Measurements from ENCODE around the gene ADORA2B. TPM values are rescaled to one million over a fixed set of nuclear protein-coding genes. Genes with fewer than 3 reads are reported as not detected.
A peak's percentile ranks its signal among the peaks of the same experiment; 100 is the strongest.

Gene ADORA2B
- total and polyA plus RNA-seq, 12 donors, result 0.17 to 4.0 (median 2.0) TPM

DNA sequence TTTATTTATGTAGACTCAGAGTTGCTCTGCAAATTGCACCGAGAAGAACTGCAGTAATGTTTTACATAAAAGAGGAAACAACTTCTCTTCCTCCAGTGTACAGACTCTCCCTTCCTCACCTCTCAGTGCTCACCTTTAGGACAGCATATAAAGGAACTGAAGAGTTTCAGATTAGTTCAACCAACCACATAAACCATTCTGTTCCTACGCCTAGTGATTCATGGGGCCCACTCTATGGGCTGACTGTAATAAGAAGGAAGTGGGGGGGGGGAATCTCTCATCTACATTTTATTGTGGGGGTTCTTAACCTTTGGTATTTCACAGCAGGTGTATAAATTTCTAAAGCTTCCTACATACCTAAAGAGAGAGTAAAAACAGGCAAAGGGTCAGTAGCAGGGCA, 36.3 kb downstream of the ADORA2B start:
- WGBS, 4 donors, result 42 to 60% (median 51%) methylated on average over 2 of the region's 2 CpGs
- intact Hi-C loops (cut with DNase I), result no loop called here
- TF ChIP-seq POLR2A (IDR thresholded peaks at IDR 0.05), result no peak
- TF ChIP-seq, protein P1, sequence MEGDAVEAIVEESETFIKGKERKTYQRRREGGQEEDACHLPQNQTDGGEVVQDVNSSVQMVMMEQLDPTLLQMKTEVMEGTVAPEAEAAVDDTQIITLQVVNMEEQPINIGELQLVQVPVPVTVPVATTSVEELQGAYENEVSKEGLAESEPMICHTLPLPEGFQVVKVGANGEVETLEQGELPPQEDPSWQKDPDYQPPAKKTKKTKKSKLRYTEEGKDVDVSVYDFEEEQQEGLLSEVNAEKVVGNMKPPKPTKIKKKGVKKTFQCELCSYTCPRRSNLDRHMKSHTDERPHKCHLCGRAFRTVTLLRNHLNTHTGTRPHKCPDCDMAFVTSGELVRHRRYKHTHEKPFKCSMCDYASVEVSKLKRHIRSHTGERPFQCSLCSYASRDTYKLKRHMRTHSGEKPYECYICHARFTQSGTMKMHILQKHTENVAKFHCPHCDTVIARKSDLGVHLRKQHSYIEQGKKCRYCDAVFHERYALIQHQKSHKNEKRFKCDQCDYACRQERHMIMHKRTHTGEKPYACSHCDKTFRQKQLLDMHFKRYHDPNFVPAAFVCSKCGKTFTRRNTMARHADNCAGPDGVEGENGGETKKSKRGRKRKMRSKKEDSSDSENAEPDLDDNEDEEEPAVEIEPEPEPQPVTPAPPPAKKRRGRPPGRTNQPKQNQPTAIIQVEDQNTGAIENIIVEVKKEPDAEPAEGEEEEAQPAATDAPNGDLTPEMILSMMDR (IDR thresholded peaks at IDR 0.05), result no peak
- Histone ChIP-seq H3K27ac (no peak overlapping the region), H3K27me3 (no peaks in the 10 kb centered on the region), H3K4me3 (no peak overlapping the region), H3K9me3 (replicated peaks in 1 of 3) (no peaks in the 10 kb centered on the region), H3K36me3 (replicated peaks in 1 of 2) (peaks cover 0 to 61% of the 10 kb centered on the region in 2 donors), H3K4me1 (replicated peaks in 1 of 2) (no peaks in the 10 kb centered on the region)
- no peak for DNase-seq

DNA sequence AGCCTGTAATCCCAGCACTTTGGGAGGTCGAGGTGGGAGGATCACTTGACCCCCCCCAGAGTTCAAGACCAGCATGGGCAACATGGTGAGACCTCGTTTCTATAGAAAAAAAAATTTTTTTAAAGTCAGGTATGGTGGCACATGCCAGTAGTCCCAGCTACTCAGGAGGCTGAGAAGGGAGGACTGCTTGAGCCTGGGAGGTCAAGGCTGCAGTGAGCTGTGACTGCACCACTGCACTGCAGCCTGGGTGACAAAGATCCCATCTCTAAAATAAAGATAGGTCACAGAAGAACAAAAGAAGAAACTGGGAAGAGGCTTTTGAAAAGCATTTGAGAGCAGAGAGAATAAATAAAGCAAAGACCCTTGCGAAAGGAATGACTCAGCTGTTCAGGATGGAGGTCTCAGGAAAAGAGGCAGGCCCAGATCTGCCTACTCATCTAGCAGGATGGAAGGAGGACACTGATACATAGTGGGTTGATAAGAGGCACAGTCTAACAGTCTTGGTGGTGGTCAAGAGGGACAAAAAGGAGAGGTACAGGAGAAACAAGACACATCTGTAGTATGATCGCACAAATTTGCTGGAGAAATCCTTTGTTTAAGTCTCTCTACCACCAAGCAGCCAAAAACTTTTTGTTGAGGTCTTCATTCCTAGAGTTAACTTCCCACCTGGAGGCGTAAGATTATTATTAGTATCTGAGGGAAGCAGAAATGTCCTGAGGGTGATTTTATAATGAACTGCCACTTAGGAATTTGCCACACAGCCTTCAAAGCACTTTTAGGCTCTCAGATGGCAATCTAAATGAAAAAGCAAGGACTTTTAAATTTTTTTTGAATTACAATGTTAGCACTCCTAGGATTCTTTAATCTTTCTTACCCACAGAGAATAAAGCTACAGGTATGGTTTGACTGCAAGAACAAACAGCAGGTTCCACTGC, 37.0 kb downstream of the ADORA2B start:
- H3K4me3 ChIP-seq, result no peak overlapping the region
- peaks cover 0 to 61% of the 10 kb centered on the region in 2 donors for H3K36me3 ChIP-seq (replicated peaks in 1 of 2)
- WGBS, 4 donors, result 85 to 88% (median 87%) methylated on average over 5 of the region's 5 CpGs
- TF ChIP-seq, protein P1 (IDR thresholded peaks at IDR 0.05), result no peak
- TF ChIP-seq POLR2A (IDR thresholded peaks at IDR 0.05), result no peak
- H3K27ac ChIP-seq, result no peak overlapping the region
- intact Hi-C loops (cut with DNase I), result no loop called here
- no peaks in the 10 kb centered on the region for H3K9me3 ChIP-seq (replicated peaks in 1 of 3)
- no peak for DNase-seq
- no peaks in the 10 kb centered on the region for H3K27me3 ChIP-seq
- H3K4me1 ChIP-seq (replicated peaks in 1 of 2), result no peaks in the 10 kb centered on the region

DNA sequence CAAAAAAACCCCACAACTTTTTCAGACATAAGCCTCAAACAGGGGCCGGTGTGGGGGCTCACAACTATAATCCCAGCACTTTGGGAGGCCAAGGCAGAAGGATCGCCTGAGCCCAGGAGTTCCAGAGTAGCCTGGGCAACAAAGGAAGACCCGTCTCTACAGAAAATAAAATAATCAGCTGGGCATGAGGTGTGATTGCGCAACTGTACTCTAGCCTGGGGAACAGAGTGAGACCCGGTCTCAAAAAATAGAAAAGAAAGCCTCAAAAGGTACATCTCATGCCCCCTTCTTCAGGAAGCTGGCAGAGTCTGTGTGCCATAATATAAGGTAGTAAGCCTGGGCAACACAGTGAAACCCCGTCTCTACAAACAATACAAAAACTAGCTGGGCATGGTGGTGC, 51.4 kb downstream of the ADORA2B start:
- no peak for DNase-seq
- peaks cover 12 to 14% of the 10 kb centered on the region in 2 donors for H3K4me1 ChIP-seq (replicated peaks in 1 of 2)
- no peak overlapping the region for H3K27ac ChIP-seq
- peaks cover 0 to 18% of the 10 kb centered on the region in 2 donors for H3K36me3 ChIP-seq (replicated peaks in 1 of 2)
- H3K4me3 ChIP-seq, result no peak overlapping the region
- intact Hi-C loops (cut with DNase I), result loop anchor here in 1 of 2 donors (10.0 kb wide), 2 partner anchors 52 to 172 kb away; partner anchors contain the start of gene ADORA2B
- 74 to 88% (median 78%) methylated on average over 6 of the region's 6 CpGs for WGBS, 4 donors
- no peaks in the 10 kb centered on the region for H3K27me3 ChIP-seq
- TF ChIP-seq, protein P1 (IDR thresholded peaks at IDR 0.05), result no peak
- no peak for TF ChIP-seq POLR2A (IDR thresholded peaks at IDR 0.05)
- no peaks in the 10 kb centered on the region for H3K9me3 ChIP-seq (replicated peaks in 1 of 3)

DNA sequence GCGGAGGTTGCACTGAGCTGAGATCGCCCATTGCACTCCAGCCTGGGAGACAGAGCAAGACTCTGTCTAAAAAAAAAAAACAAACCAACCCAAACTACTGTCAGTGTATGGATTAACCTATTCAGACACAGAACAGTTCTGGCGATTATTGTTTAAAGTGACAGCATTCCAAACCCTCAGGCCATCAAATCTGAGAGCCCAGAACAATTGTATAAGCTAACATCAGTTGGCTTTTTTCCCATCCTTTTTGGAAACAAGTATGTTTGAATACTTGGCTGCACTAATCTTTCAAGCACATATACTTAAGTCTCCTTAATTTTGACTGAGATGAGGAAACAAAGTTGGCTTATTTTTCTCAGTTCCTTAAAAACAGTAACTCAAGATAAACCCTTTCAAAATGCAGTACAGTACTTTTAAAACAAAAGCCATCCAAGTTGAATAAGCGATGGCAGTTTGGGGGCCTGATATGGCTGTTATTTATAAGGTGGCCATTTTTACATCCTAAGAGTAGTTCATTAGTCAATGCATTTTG, 53.2 kb downstream of the ADORA2B start:
- no peaks in the 10 kb centered on the region for H3K27me3 ChIP-seq
- 77 to 83% (median 80%) methylated on average over 4 of the region's 4 CpGs for WGBS, 4 donors
- DNase-seq, result no peak
- H3K4me1 ChIP-seq (replicated peaks in 1 of 2), result peaks cover 13 to 20% of the 10 kb centered on the region in 2 donors
- H3K4me3 ChIP-seq, result peak overlapping the region in 1 of 4 donors; percentile 66
- peaks cover 0 to 26% of the 10 kb centered on the region in 2 donors for H3K36me3 ChIP-seq (replicated peaks in 1 of 2)
- no peaks in the 10 kb centered on the region for H3K9me3 ChIP-seq (replicated peaks in 1 of 3)
- intact Hi-C loops (cut with DNase I), result loop anchor here in 1 of 2 donors (10.0 kb wide), 2 partner anchors 53 to 173 kb away; partner anchors contain the start of gene ADORA2B
- TF ChIP-seq POLR2A (IDR thresholded peaks at IDR 0.05), result no peak
- TF ChIP-seq, protein P1 (IDR thresholded peaks at IDR 0.05), result no peak
- H3K27ac ChIP-seq, result peak overlapping the region in 2 of 5 donors; percentile 96 to 98

Measured in adrenal gland (tissue), 12 donors.